ENCODE results near the gene ZXDC. TPM values are rescaled to one million over a fixed set of nuclear protein-coding genes. Genes with fewer than 3 reads are reported as not detected.

The ZXDC gene
- polyA plus RNA-seq, 1 donor (not counting 4 experiments of a cell fraction or from before 2014, with no cell fraction given), result 10.7 TPM

- no peak for TF ChIP-seq EZH2 (IDR thresholded peaks at IDR 0.05; ENCODE audit: low read length)
- TF ChIP-seq, protein P1, sequence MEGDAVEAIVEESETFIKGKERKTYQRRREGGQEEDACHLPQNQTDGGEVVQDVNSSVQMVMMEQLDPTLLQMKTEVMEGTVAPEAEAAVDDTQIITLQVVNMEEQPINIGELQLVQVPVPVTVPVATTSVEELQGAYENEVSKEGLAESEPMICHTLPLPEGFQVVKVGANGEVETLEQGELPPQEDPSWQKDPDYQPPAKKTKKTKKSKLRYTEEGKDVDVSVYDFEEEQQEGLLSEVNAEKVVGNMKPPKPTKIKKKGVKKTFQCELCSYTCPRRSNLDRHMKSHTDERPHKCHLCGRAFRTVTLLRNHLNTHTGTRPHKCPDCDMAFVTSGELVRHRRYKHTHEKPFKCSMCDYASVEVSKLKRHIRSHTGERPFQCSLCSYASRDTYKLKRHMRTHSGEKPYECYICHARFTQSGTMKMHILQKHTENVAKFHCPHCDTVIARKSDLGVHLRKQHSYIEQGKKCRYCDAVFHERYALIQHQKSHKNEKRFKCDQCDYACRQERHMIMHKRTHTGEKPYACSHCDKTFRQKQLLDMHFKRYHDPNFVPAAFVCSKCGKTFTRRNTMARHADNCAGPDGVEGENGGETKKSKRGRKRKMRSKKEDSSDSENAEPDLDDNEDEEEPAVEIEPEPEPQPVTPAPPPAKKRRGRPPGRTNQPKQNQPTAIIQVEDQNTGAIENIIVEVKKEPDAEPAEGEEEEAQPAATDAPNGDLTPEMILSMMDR (optimal IDR thresholded peaks at IDR 0.05 in 1 of 3, IDR thresholded peaks at IDR 0.05 in 1 of 3, conservative IDR thresholded peaks at IDR 0.05 in 1 of 3; ENCODE audit: extremely low read depth in 1 of 3, insufficient read depth in 2 of 3, low read length in 3 of 3), result no peak
- Histone ChIP-seq H3K9me3 (ENCODE audit: control insufficient read depth, low read depth, low read length) (no peaks in the 10 kb centered on the region), H3K4me1 (ENCODE audit: control insufficient read depth, extremely low read depth, insufficient read depth, low read length) (no peaks in the 10 kb centered on the region), H3K9ac (ENCODE audit: control insufficient read depth, extremely low read depth, insufficient read depth, low read length) (no peak overlapping the region), H3K27me3 (ENCODE audit: control insufficient read depth, extremely low read depth, insufficient read depth, low read length) (no peaks in the 10 kb centered on the region), H3K4me3 (ENCODE audit: control insufficient read depth in 2 of 3, extremely low read depth in 1 of 3, insufficient read depth in 2 of 3, low read depth in 1 of 3, low read length in 3 of 3) (no peak overlapping the region), H3K9me1 (ENCODE audit: control insufficient read depth, extremely low read depth, insufficient read depth, low read length) (no peaks in the 10 kb centered on the region), H3K27ac (ENCODE audit: control insufficient read depth, insufficient read depth, low read length) (no peak overlapping the region), H3K36me3 (ENCODE audit: control insufficient read depth in 2 of 2, extremely low read depth in 1 of 2, insufficient read depth in 2 of 2, low read length in 2 of 2) (peaks cover 5 to 17% of the 10 kb centered on the region in 2 experiments), H2AFZ (ENCODE audit: control insufficient read depth, low read length) (no peak overlapping the region), H3K4me2 (ENCODE audit: control insufficient read depth, extremely low read depth, insufficient read depth, low read depth, low read length) (no peak overlapping the region), H3K79me2 (ENCODE audit: control insufficient read depth, insufficient read depth, low read length) (no peaks in the 10 kb centered on the region), H4K20me1 (ENCODE audit: control insufficient read depth, extremely low read depth, insufficient read depth, low read length) (no peaks in the 10 kb centered on the region)
- DNase-seq (ENCODE audit: low read depth, low spot score) (no peak), FAIRE-seq (no peak)
- dilution Hi-C loops (cut with MboI; ENCODE audit: extremely low pct_ligation_motif_present, low sequenced_read_pairs), result no loop called here
Measured at GRCh38 chr3:126439346-126439967, 36.2 kb downstream of the ZXDC start.

- dilution Hi-C loops (cut with MboI; ENCODE audit: extremely low pct_ligation_motif_present, low sequenced_read_pairs), result no loop called here
- Histone ChIP-seq H2AFZ (ENCODE audit: control insufficient read depth, low read length) (no peak overlapping the region), H3K4me1 (ENCODE audit: control insufficient read depth, extremely low read depth, insufficient read depth, low read length) (no peaks in the 10 kb centered on the region), H3K9me1 (ENCODE audit: control insufficient read depth, extremely low read depth, insufficient read depth, low read length) (no peaks in the 10 kb centered on the region), H3K27ac (ENCODE audit: control insufficient read depth, insufficient read depth, low read length) (no peak overlapping the region), H4K20me1 (ENCODE audit: control insufficient read depth, extremely low read depth, insufficient read depth, low read length) (no peaks in the 10 kb centered on the region), H3K4me3 (ENCODE audit: control insufficient read depth in 2 of 3, extremely low read depth in 1 of 3, insufficient read depth in 2 of 3, low read depth in 1 of 3, low read length in 3 of 3) (no peak overlapping the region), H3K79me2 (ENCODE audit: control insufficient read depth, insufficient read depth, low read length) (no peaks in the 10 kb centered on the region), H3K9ac (ENCODE audit: control insufficient read depth, extremely low read depth, insufficient read depth, low read length) (no peak overlapping the region), H3K9me3 (ENCODE audit: control insufficient read depth, low read depth, low read length) (no peaks in the 10 kb centered on the region), H3K4me2 (ENCODE audit: control insufficient read depth, extremely low read depth, insufficient read depth, low read depth, low read length) (no peak overlapping the region), H3K36me3 (ENCODE audit: control insufficient read depth in 2 of 2, extremely low read depth in 1 of 2, insufficient read depth in 2 of 2, low read length in 2 of 2) (peaks cover 5 to 17% of the 10 kb centered on the region in 2 experiments), H3K27me3 (ENCODE audit: control insufficient read depth, extremely low read depth, insufficient read depth, low read length) (no peaks in the 10 kb centered on the region)
- FAIRE-seq (no peak), DNase-seq (ENCODE audit: low read depth, low spot score) (no peak)
- no peak for TF ChIP-seq EZH2 (IDR thresholded peaks at IDR 0.05; ENCODE audit: low read length)
- TF ChIP-seq, protein P1 (optimal IDR thresholded peaks at IDR 0.05 in 1 of 3, IDR thresholded peaks at IDR 0.05 in 1 of 3, conservative IDR thresholded peaks at IDR 0.05 in 1 of 3; ENCODE audit: extremely low read depth in 1 of 3, insufficient read depth in 2 of 3, low read length in 3 of 3), result no peak
Measured at GRCh38 chr3:126438746-126439145, 36.9 kb downstream of the ZXDC start.

Data from keratinocyte (primary cell).